Measurements from ENCODE around the gene POU6F2.
"Not testable (repeated sequence)": the region's sequence is repeated elsewhere in the genome, so short reads cannot be mapped to it uniquely, and the experiment has no call there.

DNA sequence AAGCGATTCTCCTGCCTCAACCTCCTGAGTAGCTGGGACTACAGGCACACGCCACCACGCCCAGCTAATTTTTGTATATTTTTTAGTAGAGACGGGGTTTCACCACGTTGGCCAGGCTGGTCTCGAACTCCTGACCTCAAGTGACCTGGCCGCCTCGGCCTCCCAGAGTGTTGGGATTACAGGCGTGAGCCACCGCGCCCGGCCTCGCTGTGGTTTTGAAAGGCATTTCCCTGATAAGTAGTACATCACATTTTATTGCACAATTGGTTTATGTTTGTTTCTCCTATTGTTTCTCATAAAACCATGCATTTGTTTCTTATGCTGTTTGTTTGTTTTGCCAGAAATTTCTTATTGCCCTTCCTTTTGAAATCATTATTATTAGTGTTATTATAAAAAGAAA, 353.9 kb downstream of the POU6F2 start:
- TF ChIP-seq, protein P1, sequence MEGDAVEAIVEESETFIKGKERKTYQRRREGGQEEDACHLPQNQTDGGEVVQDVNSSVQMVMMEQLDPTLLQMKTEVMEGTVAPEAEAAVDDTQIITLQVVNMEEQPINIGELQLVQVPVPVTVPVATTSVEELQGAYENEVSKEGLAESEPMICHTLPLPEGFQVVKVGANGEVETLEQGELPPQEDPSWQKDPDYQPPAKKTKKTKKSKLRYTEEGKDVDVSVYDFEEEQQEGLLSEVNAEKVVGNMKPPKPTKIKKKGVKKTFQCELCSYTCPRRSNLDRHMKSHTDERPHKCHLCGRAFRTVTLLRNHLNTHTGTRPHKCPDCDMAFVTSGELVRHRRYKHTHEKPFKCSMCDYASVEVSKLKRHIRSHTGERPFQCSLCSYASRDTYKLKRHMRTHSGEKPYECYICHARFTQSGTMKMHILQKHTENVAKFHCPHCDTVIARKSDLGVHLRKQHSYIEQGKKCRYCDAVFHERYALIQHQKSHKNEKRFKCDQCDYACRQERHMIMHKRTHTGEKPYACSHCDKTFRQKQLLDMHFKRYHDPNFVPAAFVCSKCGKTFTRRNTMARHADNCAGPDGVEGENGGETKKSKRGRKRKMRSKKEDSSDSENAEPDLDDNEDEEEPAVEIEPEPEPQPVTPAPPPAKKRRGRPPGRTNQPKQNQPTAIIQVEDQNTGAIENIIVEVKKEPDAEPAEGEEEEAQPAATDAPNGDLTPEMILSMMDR (IDR thresholded peaks at IDR 0.05), result not testable (repeated sequence)
- not testable (repeated sequence) for TF ChIP-seq POLR2A (IDR thresholded peaks at IDR 0.05)
